ENCODE data around the gene SIN3B.

The SIN3B gene

DNA sequence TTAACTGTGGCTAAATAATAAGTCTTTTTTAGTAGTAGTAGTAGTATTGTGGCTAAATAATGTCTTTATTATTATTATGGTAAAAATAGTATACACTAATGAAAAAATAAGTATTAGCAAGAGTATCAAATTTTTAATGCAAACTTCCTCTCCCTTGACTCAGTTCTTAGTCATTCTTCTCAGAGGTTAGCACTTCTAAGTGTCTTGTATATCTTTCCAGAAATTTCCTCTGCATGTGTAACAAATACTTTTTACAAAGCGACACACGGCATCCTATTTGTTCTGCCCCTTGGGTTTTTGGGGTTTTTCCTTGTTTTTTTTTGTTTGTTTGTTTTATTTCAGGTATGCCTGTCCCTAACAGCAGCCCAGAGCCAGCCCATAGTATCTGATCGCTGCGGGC, 20.9 kb downstream of the SIN3B start:
- Histone ChIP-seq H3F3A (ENCODE audit: low read depth) (no peaks in the 10 kb centered on the region), H3K4me2 (ENCODE audit: low read depth, low read length, poor library complexity, severe bottlenecking) (no peak overlapping the region), H3K27me3 (ENCODE audit: insufficient read depth, low read length, poor library complexity, severe bottlenecking) (no peaks in the 10 kb centered on the region), H3K9me3 (ENCODE audit: insufficient read depth, low read depth, low read length) (no peaks in the 10 kb centered on the region), H4K20me1 (ENCODE audit: insufficient read depth, low read length, poor library complexity, severe bottlenecking) (no peaks in the 10 kb centered on the region), H3K9me2 (replicated peaks; ENCODE audit: low read depth, low read length) (no peaks in the 10 kb centered on the region), H3K79me2 (ENCODE audit: insufficient read depth, low read length) (no peaks in the 10 kb centered on the region), H2AFZ (ENCODE audit: low read length) (no peak overlapping the region), H3K9ac (ENCODE audit: low read depth, low read length, poor library complexity, severe bottlenecking) (no peak overlapping the region), H3K36me3 (ENCODE audit: insufficient read depth, low read length) (peaks cover 81% of the 10 kb centered on the region; the same call in 1 of the 2 replicates), H3K4me3 (ENCODE audit: low read length, poor library complexity, severe bottlenecking) (no peak overlapping the region), H3K4me1 (ENCODE audit: insufficient read depth, low read length, poor library complexity, severe bottlenecking) (no peaks in the 10 kb centered on the region)
- TF ChIP-seq, protein P1, sequence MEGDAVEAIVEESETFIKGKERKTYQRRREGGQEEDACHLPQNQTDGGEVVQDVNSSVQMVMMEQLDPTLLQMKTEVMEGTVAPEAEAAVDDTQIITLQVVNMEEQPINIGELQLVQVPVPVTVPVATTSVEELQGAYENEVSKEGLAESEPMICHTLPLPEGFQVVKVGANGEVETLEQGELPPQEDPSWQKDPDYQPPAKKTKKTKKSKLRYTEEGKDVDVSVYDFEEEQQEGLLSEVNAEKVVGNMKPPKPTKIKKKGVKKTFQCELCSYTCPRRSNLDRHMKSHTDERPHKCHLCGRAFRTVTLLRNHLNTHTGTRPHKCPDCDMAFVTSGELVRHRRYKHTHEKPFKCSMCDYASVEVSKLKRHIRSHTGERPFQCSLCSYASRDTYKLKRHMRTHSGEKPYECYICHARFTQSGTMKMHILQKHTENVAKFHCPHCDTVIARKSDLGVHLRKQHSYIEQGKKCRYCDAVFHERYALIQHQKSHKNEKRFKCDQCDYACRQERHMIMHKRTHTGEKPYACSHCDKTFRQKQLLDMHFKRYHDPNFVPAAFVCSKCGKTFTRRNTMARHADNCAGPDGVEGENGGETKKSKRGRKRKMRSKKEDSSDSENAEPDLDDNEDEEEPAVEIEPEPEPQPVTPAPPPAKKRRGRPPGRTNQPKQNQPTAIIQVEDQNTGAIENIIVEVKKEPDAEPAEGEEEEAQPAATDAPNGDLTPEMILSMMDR (conservative IDR thresholded peaks at IDR 0.05; ENCODE audit: low read length): no peak
- TF ChIP-seq EZH2phosphoT487 (IDR thresholded peaks at IDR 0.05; ENCODE audit: borderline replicate concordance): no peak

DNA sequence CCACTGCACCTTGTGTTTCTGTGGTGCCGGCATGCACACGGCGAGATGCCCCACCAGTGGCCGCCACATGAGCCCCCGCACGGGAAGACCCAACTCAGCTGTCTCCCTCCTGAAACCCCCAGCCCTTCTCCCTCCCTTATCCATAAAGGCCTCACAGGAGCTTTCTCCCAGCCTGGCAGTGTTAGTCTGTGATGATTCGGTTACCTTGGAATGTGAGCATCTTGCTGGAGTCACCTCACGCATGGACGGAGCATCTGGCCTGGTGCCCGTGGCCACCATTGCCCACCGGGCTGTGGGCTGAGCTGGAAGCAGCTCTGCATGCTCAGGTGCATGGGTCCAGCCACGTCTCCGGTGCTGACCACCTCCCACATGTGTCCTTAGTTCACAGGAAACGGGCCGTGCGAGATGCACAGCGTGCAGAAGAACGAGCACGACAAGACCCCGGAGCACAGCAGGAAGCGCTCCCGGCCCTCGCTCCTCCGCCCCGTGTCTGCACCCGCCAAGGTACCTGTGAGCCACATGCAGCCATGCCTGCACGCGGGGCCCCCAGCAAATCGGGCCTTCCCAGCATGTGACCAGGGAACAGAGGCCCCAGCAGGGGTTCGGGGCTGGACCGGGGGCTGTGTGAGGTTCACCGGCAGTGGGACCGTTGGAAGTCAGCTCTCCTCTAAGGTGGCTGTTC, 22.0 kb downstream of the SIN3B start:
- Histone ChIP-seq H3K4me1 (ENCODE audit: insufficient read depth, low read length, poor library complexity, severe bottlenecking) (no peaks in the 10 kb centered on the region), H3K27me3 (ENCODE audit: insufficient read depth, low read length, poor library complexity, severe bottlenecking) (no peaks in the 10 kb centered on the region), H3K9me3 (ENCODE audit: insufficient read depth, low read depth, low read length) (no peaks in the 10 kb centered on the region), H3K36me3 (ENCODE audit: insufficient read depth, low read length) (peaks cover 75% of the 10 kb centered on the region; the same call in 1 of the 2 replicates), H3K4me3 (ENCODE audit: low read length, poor library complexity, severe bottlenecking) (no peak overlapping the region), H3K9me2 (replicated peaks; ENCODE audit: low read depth, low read length) (no peaks in the 10 kb centered on the region), H3K4me2 (ENCODE audit: low read depth, low read length, poor library complexity, severe bottlenecking) (no peak overlapping the region), H4K20me1 (ENCODE audit: insufficient read depth, low read length, poor library complexity, severe bottlenecking) (no peaks in the 10 kb centered on the region), H2AFZ (ENCODE audit: low read length) (no peak overlapping the region), H3K79me2 (ENCODE audit: insufficient read depth, low read length) (no peaks in the 10 kb centered on the region), H3K9ac (ENCODE audit: low read depth, low read length, poor library complexity, severe bottlenecking) (no peak overlapping the region), H3F3A (ENCODE audit: low read depth) (no peaks in the 10 kb centered on the region)
- no peak for TF ChIP-seq EZH2phosphoT487 (IDR thresholded peaks at IDR 0.05; ENCODE audit: borderline replicate concordance)
- TF ChIP-seq, protein P1 (conservative IDR thresholded peaks at IDR 0.05; ENCODE audit: low read length): no peak

DNA sequence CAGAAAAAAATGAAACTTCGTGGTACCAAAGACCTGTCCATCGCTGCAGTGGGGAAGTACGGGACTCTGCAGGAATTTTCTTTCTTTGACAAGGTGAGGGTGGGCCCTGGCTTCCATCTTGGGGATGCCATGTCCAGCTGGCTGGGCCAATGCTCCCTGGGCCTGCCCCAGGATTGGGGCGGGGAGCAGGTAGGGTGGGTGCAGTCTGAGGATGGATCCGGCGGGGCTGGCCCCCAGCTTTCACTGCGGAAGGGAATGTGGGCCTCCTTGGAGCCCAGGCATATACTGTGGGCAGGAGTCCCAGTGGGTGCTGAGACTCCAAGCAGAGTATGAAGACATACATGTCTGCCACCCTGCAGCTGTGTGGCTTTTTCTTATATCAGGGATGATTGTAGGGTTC, 23.9 kb downstream of the SIN3B start:
- Histone ChIP-seq H3K4me2 (ENCODE audit: low read depth, low read length, poor library complexity, severe bottlenecking) (no peak overlapping the region), H3K36me3 (ENCODE audit: insufficient read depth, low read length) (peaks cover 56% of the 10 kb centered on the region; the same call in 1 of the 2 replicates), H3K9me2 (replicated peaks; ENCODE audit: low read depth, low read length) (no peaks in the 10 kb centered on the region), H3K4me1 (ENCODE audit: insufficient read depth, low read length, poor library complexity, severe bottlenecking) (no peaks in the 10 kb centered on the region), H3K79me2 (ENCODE audit: insufficient read depth, low read length) (no peaks in the 10 kb centered on the region), H2AFZ (ENCODE audit: low read length) (no peak overlapping the region), H3F3A (ENCODE audit: low read depth) (no peaks in the 10 kb centered on the region), H3K4me3 (ENCODE audit: low read length, poor library complexity, severe bottlenecking) (no peak overlapping the region), H3K9ac (ENCODE audit: low read depth, low read length, poor library complexity, severe bottlenecking) (no peak overlapping the region), H4K20me1 (ENCODE audit: insufficient read depth, low read length, poor library complexity, severe bottlenecking) (no peaks in the 10 kb centered on the region), H3K9me3 (ENCODE audit: insufficient read depth, low read depth, low read length) (no peaks in the 10 kb centered on the region), H3K27me3 (ENCODE audit: insufficient read depth, low read length, poor library complexity, severe bottlenecking) (no peaks in the 10 kb centered on the region)
- TF ChIP-seq, protein P1 (conservative IDR thresholded peaks at IDR 0.05; ENCODE audit: low read length): no peak
- TF ChIP-seq EZH2phosphoT487 (IDR thresholded peaks at IDR 0.05; ENCODE audit: borderline replicate concordance): no peak

All from Loucy (cell line).